ENCODE measurements around the gene GRID2IP.

GRID2IP gene

GRCh38 chr7:6513541-6513940 lies 37.7 kb downstream of the GRID2IP start:
- DNase-seq = no peak

- no peak for DNase-seq
These were observed 38.4 kb downstream of the GRID2IP start for GRCh38 chr7:6512892-6513291.

- no peak for DNase-seq
These were observed 40.7 kb downstream of the GRID2IP start for GRCh38 chr7:6510476-6511133.

- no peak for DNase-seq
These were observed 42.3 kb downstream of the GRID2IP start for GRCh38 chr7:6508950-6509349.

GRCh38 chr7:6508539-6508938 lies 42.7 kb downstream of the GRID2IP start:
- DNase-seq = no peak

GRCh38 chr7:6507906-6508305 lies 43.4 kb downstream of the GRID2IP start:
- no peak for DNase-seq

- DNase-seq = no peak
These were observed 45.3 kb downstream of the GRID2IP start for GRCh38 chr7:6505685-6506559.

GRCh38 chr7:6504996-6505395 lies 46.3 kb downstream of the GRID2IP start:
- no peak for DNase-seq

GRCh38 chr7:6502886-6503285 lies 48.4 kb downstream of the GRID2IP start:
- no peak for DNase-seq

GRCh38 chr7:6501586-6502564 lies 49.4 kb downstream of the GRID2IP start:
- no peak for DNase-seq

GRCh38 chr7:6500691-6501090 lies 50.6 kb downstream of the GRID2IP start:
- DNase-seq = no peak

- DNase-seq = no peak
These were observed 53.3 kb downstream of the GRID2IP start for GRCh38 chr7:6497994-6498393.

GRCh38 chr7:6497637-6497905 lies 53.7 kb downstream of the GRID2IP start:
- no peak for DNase-seq

GRCh38 chr7:6496842-6497636 lies 54.2 kb downstream of the GRID2IP start:
- no peak for DNase-seq

GRCh38 chr7:6495597-6496262 lies 55.5 kb downstream of the GRID2IP start:
- DNase-seq = no peak

- DNase-seq = no peak
These were observed 56.9 kb downstream of the GRID2IP start for GRCh38 chr7:6494365-6494764.

GRCh38 chr7:6491194-6491593 lies 60.1 kb downstream of the GRID2IP start:
- no peak for DNase-seq

- DNase-seq = peak; percentile 54
These were observed 61.6 kb downstream of the GRID2IP start for GRCh38 chr7:6489612-6490011.

- DNase-seq = no peak
These were observed 64.1 kb downstream of the GRID2IP start for GRCh38 chr7:6487184-6487545.

- no peak for DNase-seq
These were observed 64.7 kb downstream of the GRID2IP start for GRCh38 chr7:6486438-6487183.

- DNase-seq = no peak
These were observed 68.5 kb downstream of the GRID2IP start for GRCh38 chr7:6482743-6483119.

Data from hematopoietic multipotent progenitor cell treated with erythropoietin and hydrocortisone succinate and interleukin-3 and kit ligand, for 6 days (in vitro differentiated cells).